NCI-H2196 treated with DMSO at 0.1 percent for 48 hours (cell line): ENCODE data around the gene SLCO4C1.
"Not testable (repeated sequence)": the region's sequence is repeated elsewhere in the genome, so short reads cannot be mapped to it uniquely, and the experiment has no call there.

ENCODE experiments used
- DNase-seq: peaks from one replicate; lab custom pipeline; 2025; ENCODE audit not compliant: unreplicated experiment; lab: John Stamatoyannopoulos, UW

SLCO4C1 gene

DNA sequence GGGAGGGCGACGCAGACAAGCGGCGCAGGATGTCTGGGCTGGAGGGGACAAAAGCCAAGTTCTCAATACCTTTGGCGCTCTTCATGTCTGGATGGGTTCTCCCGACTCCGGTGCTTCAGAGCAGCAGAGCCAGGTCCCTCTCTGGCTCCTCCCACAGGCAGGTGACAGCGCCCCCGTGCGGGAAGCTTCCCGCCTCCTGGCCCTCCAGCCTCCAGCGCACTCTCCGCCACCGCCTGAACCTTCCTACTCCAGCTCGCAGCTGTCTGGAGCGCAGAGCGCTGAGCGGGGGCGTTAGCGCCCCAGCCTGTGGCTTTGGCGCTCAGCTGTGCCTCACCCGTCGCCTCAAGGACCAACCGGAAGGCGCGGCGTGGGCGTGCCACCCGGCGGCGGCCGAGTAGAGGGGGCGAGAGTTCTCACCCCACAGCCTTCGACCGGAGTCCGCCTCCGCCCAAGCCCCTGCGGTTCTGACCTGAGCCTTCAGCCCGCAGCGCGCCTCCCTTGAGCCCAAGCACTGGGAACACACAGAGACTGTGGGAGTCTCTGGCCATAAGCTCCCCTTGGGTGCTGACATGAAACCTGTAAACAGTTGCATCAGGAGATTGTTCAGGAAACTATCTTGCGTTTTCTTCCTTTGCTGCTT lies at the start of gene SLCO4C1:
SLCO4C1 (minus strand) TSS at position 107 of the 640 bp plus-strand sequence; CDS start at position 85, 22 bp downstream.
- DNase-seq, result peak; percentile 80

DNA sequence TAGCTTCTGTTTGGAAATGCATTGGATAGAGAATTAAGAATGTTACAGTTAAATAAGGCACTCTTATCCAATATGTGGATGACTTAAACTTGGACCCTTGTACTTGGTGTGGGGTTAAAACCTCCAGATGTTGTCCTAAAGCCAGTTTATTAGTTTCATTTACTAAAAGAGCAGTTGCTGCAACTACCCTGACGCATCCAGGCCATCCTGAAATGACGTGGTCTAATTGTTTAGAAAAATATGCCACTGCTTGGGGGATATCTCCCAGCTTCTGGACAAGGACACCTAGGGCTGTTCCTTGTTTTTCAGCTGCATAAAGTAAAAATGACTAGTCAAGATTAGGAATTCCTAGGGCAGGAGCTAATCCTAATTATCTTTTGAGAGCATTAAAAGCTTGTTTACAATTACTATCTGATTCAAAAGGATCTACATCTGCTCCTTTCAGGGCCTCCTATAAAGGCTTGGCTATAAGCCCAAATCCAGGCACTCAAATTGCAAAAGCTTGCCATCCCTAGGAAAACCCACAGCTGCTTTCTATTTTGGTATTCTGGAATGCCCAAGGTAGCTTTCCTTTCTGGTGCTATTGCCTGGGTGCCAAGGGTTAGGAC lies 45.7 kb upstream of the SLCO4C1 start:
- peak; percentile 15 for DNase-seq

DNA sequence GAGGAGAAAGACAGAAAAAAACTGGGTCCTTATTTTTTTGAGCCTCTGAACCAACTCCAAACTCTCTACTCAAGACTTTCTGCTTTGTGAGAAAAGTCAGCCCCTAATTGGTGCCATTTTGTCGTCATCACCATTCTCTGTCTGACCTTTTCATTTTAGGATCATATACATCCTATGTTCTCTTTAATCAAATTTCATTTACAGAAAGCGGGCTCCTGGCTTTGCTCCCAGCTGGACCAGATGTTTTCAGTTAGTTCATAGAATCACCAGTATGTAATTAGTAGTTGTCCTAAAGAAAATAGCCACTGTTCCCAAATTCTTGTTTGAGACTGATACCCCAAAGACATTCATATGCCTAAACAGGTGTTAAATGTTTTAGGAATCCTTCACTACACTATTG lies 28.6 kb upstream of the SLCO4C1 start:
- no peak for DNase-seq

- not testable (repeated sequence) for DNase-seq
Observed at GRCh38 chr5:102318801-102319200, 22.7 kb upstream of the SLCO4C1 start.

- no peak for DNase-seq
Observed at GRCh38 chr5:102314328-102314727, 18.2 kb upstream of the SLCO4C1 start.

GRCh38 chr5:102313912-102314311 lies 17.8 kb upstream of the SLCO4C1 start:
- DNase-seq, result no peak

- DNase-seq, result no peak
Observed at GRCh38 chr5:102312586-102313370, 16.7 kb upstream of the SLCO4C1 start.

DNA sequence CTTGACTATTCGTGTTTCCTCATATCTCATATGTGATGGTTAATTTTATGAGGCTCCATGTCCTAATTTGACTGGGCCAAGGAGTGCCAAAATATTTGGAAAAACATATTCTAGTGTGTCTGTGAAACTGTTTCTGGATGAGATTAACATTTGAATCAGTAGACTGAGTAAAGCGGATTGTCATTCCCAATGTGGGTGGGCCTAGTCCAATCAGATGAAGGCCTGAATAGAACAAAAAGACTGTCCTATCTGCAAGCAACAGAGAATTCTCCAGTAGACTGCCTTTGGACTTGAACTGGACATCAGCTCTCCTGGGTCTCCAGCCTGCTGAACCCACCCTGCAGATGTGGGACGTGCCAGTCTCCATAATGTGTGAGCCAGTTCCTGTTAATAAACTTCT lies 13.5 kb upstream of the SLCO4C1 start:
- DNase-seq, result no peak

DNA sequence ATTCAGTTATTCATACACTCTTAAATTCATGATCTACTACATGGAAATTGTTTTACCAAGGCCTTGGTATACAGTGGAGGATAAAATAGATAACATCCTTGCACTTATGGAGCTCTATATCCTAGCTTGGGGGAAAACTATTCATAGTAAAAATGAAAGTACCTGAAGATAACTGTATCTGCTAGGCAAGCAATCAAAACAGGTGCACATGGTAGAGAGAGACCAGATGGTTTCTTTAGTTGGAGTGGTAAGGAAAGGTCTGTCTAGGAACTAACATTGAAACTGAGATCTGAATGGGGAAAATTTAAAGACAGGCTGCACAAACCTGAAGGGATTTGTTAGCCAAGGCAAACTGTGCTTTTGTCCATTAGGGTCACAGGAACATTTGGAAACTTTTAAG lies 11.1 kb upstream of the SLCO4C1 start:
- no peak for DNase-seq

DNA sequence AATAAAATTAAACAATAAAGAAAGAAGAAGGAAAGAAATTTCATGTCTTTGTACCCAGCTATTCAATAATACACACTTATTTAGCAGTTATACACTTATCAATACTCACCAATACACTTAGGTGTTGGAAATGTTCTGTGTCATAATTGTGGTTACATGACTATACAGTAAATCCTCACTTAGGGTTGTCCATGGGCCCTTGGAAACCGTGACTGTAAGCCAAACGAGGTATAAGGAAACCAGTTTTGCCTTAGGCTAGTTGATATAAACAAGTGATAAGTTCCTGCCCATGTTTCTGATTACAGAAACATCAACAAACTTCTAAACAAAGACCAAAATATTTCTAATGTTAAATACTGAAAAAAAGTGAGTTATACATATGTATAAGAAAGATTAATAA lies 10.0 kb upstream of the SLCO4C1 start:
- no peak for DNase-seq

GRCh38 chr5:102295534-102296177 lies 428 bp downstream of the SLCO4C1 start:
- DNase-seq, result no peak

GRCh38 chr5:102294886-102295395 lies 1.1 kb downstream of the SLCO4C1 start:
- DNase-seq, result no peak

DNA sequence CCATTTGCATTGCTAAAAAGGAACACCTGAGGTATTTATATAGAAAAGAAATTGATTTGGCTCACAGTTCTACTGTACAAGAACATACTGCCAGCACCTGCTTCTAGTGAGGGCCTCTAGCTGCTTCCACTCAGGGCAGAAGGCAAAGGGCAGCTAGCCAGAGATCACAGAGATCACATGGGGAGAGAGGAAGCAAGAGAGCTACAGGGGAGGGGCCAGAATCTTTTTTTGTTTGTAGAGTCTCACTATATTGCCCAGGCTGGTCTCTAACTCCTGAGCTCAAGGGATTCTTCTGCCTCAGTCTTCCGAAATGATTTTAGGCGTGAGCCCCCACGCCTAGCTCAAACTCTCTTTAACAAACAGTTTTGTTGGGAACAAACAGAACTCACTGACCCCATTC lies 6.1 kb downstream of the SLCO4C1 start:
- DNase-seq, result no peak

DNA sequence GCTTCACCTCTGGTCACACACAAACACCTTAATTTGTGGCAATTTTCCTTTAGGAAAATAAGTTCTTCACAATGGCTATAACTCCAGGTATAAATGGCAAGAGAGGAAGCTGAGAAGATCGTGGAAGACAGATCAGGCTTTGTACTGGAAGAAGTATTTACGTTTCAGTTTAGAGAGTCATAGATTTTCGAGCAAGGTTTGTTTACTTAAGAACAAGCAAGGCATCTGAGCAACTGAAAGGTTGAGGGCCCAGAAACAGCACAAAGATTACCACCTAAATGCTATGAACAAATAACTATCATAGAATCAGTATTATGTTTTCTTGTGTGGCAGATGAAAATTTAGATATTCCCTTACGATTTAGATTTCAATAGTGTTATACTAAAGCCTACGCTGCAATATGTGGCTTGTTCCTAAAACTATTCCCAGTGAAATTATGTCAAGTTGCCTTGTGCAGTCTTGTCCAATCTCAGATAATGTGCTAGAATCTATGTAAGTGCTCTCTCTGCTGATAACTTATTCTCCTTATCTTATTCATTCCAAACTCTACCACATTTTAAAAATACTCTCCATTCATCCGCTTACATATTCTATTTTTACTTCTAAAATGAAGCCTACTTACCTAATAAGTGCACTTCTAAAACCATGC lies 6.7 kb downstream of the SLCO4C1 start:
- DNase-seq, result no peak

GRCh38 chr5:102288630-102289029 lies 7.5 kb downstream of the SLCO4C1 start:
- DNase-seq, result no peak

DNA sequence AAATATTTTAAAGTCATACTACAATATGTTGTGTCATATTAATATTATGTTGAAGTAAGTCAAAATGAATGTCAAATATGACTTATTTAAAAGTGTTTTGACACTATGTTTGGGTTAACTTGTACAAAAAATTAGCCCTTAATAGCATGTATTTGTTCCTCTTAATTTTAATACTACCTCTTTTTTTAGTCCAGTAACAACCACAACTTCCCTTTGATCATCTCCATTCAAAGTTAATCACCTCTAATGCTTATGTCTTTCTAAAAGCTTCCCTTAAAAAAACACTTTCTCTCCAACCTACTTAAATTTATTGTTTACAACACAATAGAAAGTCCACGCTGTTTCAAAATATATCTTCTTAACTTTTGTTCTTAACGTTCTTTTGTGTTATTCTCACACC lies 9.6 kb downstream of the SLCO4C1 start:
- DNase-seq, result no peak

DNA sequence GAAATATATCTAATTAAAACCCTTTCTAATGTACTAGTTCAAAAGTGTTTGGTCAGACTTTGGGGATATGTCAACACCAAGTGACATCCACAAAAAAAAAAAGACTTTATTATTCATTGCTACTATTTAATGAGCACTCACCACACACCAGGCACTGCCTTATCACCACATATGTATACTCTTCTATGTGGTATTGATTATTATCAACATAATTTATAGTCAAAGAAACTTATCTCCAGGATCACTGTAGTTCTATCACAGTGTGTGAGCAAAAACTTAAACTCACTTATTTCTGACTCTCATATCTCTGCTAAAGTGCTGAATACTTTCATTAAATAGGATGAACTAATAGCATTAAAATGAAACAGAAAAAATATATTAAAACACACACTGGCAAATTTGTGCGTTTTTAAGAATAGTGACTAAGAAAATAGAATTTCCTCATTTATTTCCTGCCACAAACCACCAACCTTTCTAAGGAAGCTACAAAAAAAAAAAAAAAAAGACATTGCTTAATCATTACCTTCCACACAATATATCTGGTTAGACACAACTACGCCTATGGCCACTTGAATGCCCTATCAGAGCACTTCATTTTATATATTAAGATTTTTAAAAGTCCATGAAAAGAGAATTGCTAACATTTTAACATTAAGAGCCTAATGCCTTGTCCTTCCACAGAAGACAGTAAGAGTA lies 12.8 kb downstream of the SLCO4C1 start:
- no peak for DNase-seq

DNA sequence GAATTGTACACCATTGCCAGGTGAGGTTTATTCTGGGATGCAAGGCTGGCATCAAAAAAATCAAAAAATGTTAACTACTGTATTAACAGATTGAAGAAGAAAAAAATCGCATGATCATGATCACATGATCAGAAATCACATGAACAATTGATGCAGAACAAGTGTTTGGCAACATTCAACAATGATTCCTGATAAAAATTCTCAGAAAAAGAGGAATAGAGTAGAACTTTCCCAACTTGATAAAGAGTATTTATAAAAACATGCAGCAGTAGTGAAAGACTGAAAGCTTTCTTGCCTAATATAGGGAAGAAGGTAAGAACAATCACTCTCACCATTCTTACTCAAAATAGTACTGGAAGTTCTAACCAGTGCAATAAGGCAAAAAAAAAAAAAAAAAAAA lies 16.4 kb downstream of the SLCO4C1 start:
- DNase-seq, result no peak

DNA sequence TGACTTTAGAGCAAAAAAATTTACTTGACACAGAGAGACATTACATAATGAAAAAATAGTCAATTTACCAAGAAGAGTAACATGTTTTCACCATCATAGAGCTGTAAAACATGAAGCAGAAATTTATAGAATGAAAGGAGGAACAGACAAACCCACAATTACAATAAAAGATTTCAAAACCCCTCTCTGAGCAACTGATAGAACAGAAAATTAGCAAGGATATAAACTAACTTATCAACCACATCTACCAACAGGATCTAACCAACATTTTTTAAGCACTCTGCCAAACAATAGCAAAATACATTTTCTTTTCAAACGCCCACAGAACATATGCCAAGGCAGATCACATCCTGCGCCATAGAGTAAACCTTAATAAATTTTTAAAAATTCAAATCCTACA lies 17.9 kb downstream of the SLCO4C1 start:
- DNase-seq, result no peak

DNA sequence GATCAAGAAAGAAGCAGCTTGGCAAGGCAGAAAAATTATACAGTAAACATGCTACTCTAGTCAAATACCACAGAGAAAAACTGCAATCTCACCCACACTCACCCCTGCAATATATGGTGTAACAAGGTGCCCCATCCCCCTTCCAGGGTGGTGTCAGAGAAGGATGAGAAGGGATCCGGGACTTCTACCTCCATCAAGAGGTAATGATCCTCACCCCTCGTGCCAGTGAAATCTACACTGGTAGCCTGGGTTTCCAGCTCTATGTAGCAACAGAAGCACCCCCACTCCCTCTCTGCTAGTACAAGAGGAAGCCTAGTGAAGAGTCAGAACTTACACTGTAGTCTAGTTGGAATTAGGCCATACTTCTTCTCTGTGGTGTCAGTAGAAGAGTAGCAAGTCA lies 18.9 kb downstream of the SLCO4C1 start:
- DNase-seq, result no peak
